CD4-positive, CD25-positive, alpha-beta regulatory T cell (primary cell): ENCODE results near the gene SEPHS1. TPM values are rescaled to one million over a fixed set of nuclear protein-coding genes. Genes with fewer than 3 reads are reported as not detected.
A peak's percentile ranks its signal among the peaks of the same experiment; 100 is the strongest.
"Not testable (repeated sequence)": the region's sequence is repeated elsewhere in the genome, so short reads cannot be mapped to it uniquely, and the experiment has no call there.

Experiments used
- ATAC-seq, 2 donors: fragments of 150-1000 bp; cut with Tn5 transposase; one replicate each; pipeline ENCODE4 v1.10.0; 2021; ENCODE audit warnings: low read depth in 2 of 2, moderate number of reproducible peaks in 2 of 2, moderate library complexity in 1 of 2
- DNase-seq, 3 donors: peaks; one replicate each; pipeline versions ENCODE4 v3.0.0 to v3.0.0-alpha.2; 2012 to 2022; ENCODE audit warnings: mixed read lengths in 1 of 3
- H3K27ac ChIP-seq: one replicate; pipeline ENCODE4 v1.7.0; 2013; ENCODE audit warnings: mild to moderate bottlenecking, low read length; ENCODE audit not compliant: insufficient read depth, poor library complexity, severe bottlenecking
- H3K27me3 ChIP-seq: one replicate; pipeline ENCODE4 v1.7.0; 2013; ENCODE audit warnings: low read length; ENCODE audit not compliant: control insufficient read depth, insufficient read depth
- H3K36me3 ChIP-seq: one replicate; pipeline ENCODE4 v1.7.0; 2013; ENCODE audit warnings: mild to moderate bottlenecking, low read length, moderate library complexity; ENCODE audit not compliant: control insufficient read depth, insufficient read depth
- H3K4me1 ChIP-seq: 2 replicates; pipeline ENCODE4 v1.7.0; 2013; ENCODE audit warnings: mild to moderate bottlenecking, low read length; ENCODE audit not compliant: insufficient read depth, control insufficient read depth, poor library complexity, severe bottlenecking
- H3K4me3 ChIP-seq: one replicate; pipeline ENCODE4 v1.7.0; 2013; ENCODE audit warnings: low read depth, mild to moderate bottlenecking, low read length, moderate library complexity
- H3K9me3 ChIP-seq, 2 experiments: 1 replicate in 1 of 2; 2 replicates in 1 of 2; pipeline ENCODE4 v1.7.0; 2013; ENCODE audit warnings: low read length in 2 of 2, mild to moderate bottlenecking in 1 of 2, moderate library complexity in 1 of 2; ENCODE audit not compliant: control insufficient read depth in 2 of 2
- H3K27ac Mint-ChIP-seq, 3 donors: one replicate each; pipeline ENCODE4 v1.8.0; 2020 to 2022; ENCODE audit warnings: mild to moderate bottlenecking in 3 of 3, mixed read lengths in 3 of 3, moderate library complexity in 2 of 3
- H3K27me3 Mint-ChIP-seq: one replicate; pipeline ENCODE4 v1.8.0; 2022; ENCODE audit warnings: mild to moderate bottlenecking, mixed read lengths
- H3K36me3 Mint-ChIP-seq: one replicate; pipeline ENCODE4 v1.8.0; 2020; ENCODE audit warnings: mixed read lengths
- H3K4me1 Mint-ChIP-seq, 4 donors: one replicate each; pipeline ENCODE4 v1.8.0; 2020 to 2022; ENCODE audit warnings: mixed read lengths in 4 of 4, mild to moderate bottlenecking in 1 of 4
- H3K4me3 Mint-ChIP-seq, 4 donors: one replicate each; pipeline ENCODE4 v1.8.0; 2020 to 2022; ENCODE audit warnings: mild to moderate bottlenecking in 4 of 4, mixed read lengths in 4 of 4, moderate library complexity in 3 of 4
- H3K9me3 Mint-ChIP-seq, 7 donors: one replicate each; pipeline ENCODE4 v1.8.0; 2020 to 2022; ENCODE audit warnings: mixed read lengths in 7 of 7, mild to moderate bottlenecking in 3 of 7, moderate library complexity in 2 of 7
- polyA plus RNA-seq, 4 donors: library from polyadenylated mRNA; unstranded; fragments of 300-500 nt; fragmentation: Illumina TruSeq; gene quantifications; one replicate each; pipeline ENCODE4 v1.2.3, GENCODE V29; 2021
- total RNA-seq: library from RNA; stranded (reverse); gene quantifications from one replicate; pipeline ENCODE4 v1.2.3, GENCODE V29; 2022

The SEPHS1 gene
- total and polyA plus RNA-seq, 5 donors from 2014 or later: 14.6 to 26.6 (median 19.2) TPM

DNA sequence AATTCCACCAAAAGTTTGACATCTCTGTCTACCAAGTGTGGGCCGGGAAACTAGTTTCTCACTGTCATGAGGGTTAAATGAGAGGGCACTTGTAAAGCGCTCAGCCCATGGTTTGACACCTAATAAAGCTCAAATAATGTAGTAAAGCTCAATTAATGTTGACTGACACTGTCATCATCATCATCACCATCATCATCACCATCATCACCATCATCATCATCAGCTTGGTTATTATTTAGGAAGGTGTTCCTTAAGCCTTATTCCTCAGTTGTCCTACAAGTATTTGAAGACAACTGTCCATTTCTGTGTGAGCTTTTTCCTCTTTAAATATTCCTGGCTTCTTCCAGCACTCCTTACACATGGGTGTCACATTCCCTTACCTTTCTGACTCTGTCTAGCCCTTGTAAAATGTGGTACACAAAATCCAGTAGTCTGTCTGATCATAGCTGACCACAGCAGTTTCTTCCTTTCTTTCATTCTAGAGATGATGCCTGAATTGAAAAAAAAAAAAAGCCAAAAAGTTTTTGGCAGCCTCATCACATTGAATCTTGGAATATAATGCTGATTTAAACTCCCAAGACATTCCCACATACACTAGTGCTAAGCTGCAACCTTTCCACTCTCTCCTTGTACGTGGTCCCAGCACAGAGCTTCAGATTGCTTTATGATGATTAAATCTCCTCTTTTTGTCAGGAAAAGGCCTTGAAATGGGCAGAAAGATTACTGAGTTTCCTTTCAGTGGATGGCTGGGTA lies 40.6 kb upstream of the SEPHS1 start:
- ATAC-seq (no peak), DNase-seq (no peak)
- H3K36me3 ChIP-seq: no peaks in the 10 kb centered on the region
- peaks cover 5% of the 10 kb centered on the region for H3K27me3 ChIP-seq
- no peaks in the 10 kb centered on the region for H3K4me1 Mint-ChIP-seq
- H3K9me3 ChIP-seq: no peaks in the 10 kb centered on the region
- no peaks in the 10 kb centered on the region for H3K36me3 Mint-ChIP-seq
- no peak overlapping the region for H3K4me3 Mint-ChIP-seq
- no peak overlapping the region for H3K27ac ChIP-seq
- H3K9me3 Mint-ChIP-seq: peaks cover 0 to 1% (median 0%) of the 10 kb centered on the region in 7 donors
- H3K4me3 ChIP-seq: no peak overlapping the region
- H3K27me3 Mint-ChIP-seq: peaks cover 33% of the 10 kb centered on the region
- H3K4me1 ChIP-seq: no peaks in the 10 kb centered on the region
- no peak overlapping the region for H3K27ac Mint-ChIP-seq

DNA sequence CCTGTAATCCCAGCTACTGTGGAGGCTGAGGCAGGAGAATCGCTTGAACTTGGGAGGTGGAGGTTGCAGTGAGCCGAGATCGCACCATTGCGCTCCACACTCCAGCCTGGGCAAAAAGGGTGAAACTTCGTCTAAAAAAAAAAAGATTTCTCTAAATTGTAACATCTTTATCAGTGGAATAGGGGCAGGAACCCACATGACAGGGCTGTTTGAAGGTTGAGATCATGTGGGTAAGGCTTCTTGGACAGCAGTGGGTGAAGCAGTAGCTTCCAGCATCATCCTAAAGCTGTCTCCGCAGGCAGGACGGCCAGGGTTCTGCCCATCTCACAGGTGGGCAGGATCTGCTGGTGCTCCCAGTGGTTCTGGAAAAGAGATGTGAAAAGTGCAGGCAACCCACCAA lies 37.9 kb upstream of the SEPHS1 start:
- Histone ChIP-seq H3K9me3 (no peaks in the 10 kb centered on the region), H3K27ac (no peak overlapping the region), H3K36me3 (no peaks in the 10 kb centered on the region), H3K4me1 (peaks cover 9% of the 10 kb centered on the region), H3K27me3 (peaks cover 8% of the 10 kb centered on the region), H3K4me3 (no peak overlapping the region)
- peaks cover 52% of the 10 kb centered on the region for H3K27me3 Mint-ChIP-seq
- no peak overlapping the region for H3K4me3 Mint-ChIP-seq
- peaks cover 0 to 12% (median 6%) of the 10 kb centered on the region in 4 donors for H3K4me1 Mint-ChIP-seq
- DNase-seq (no peak), ATAC-seq (no peak)
- no peaks in the 10 kb centered on the region for H3K36me3 Mint-ChIP-seq
- H3K9me3 Mint-ChIP-seq: peaks cover 0 to 1% (median 0%) of the 10 kb centered on the region in 7 donors
- no peak overlapping the region for H3K27ac Mint-ChIP-seq

DNA sequence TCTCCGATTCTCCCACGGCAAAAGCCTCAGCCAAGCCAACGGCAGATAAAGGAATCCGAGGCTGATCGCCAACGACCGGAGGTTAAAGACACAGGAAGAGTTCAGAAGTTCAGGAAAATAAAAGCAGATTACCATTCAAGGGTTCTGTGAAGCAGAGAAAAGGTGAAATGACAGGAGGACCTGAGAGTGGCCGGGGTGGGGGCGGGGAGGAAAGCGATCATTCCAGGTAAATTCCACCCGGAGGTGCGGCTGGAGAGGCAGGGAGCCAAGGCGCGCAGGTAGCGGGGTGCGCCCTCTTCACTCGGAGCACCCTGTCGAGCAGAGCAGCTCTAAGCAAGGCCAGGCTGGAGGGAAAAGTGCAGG lies 35.3 kb upstream of the SEPHS1 start:
- no peak for ATAC-seq

DNA sequence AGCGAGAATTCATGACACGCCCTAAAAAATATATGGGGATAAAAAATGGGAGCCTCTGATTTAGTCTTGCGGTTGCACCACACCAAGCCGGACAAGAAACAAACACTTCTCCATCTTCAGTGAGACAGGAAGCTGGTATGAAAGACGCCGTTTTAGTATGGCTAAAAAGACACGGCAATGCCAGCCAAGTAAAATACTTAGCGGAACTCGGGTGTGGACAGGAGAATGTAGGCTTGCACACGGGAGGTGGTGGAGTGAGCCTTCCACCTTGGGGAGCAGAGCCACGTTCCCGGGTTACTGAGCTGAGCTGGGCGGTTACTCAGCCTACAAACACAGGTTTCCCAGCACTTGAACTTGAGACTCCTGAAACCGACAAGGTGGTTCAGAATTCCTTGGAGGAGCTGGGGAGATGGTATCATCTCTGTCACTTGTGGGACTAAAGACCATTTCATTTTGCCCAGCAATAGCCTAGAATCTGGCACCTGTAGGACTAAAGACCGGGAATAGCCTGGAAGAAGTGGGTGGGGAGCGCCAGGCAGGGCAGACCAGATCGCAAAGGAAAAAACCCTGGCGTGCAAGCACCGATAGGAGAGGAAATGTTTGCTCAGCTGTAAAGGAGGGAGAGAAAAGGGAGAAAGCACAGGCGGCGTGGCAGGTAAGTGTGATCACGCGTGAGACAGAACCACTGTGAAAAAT lies 34.8 kb upstream of the SEPHS1 start:
- peaks cover 58% of the 10 kb centered on the region for H3K27me3 Mint-ChIP-seq
- peak in 1 of 3 donors; percentile 6 for DNase-seq
- H3K36me3 ChIP-seq: no peaks in the 10 kb centered on the region
- H3K27ac ChIP-seq: no peak overlapping the region
- no peak for ATAC-seq
- H3K4me1 ChIP-seq: peaks cover 9% of the 10 kb centered on the region
- peaks cover 0 to 2% of the 10 kb centered on the region in 2 experiments for H3K9me3 ChIP-seq
- H3K9me3 Mint-ChIP-seq: peaks cover 0 to 1% (median 0%) of the 10 kb centered on the region in 7 donors
- no peaks in the 10 kb centered on the region for H3K36me3 Mint-ChIP-seq
- H3K27me3 ChIP-seq: peaks cover 12% of the 10 kb centered on the region
- H3K4me3 ChIP-seq: no peak overlapping the region
- peak overlapping the region in 1 of 3 donors; percentile 48 for H3K27ac Mint-ChIP-seq
- peak overlapping the region in 3 of 4 donors; percentile 24 to 62 (median 49) for H3K4me3 Mint-ChIP-seq
- H3K4me1 Mint-ChIP-seq: peaks cover 0 to 12% (median 6%) of the 10 kb centered on the region in 4 donors

More for the DNA sequence above, 35.3 kb upstream of the SEPHS1 start:
- peaks cover 58% of the 10 kb centered on the region for H3K27me3 Mint-ChIP-seq
- Histone ChIP-seq H3K9me3 (peaks cover 0 to 2% of the 10 kb centered on the region in 2 experiments), H3K27ac (no peak overlapping the region), H3K36me3 (no peaks in the 10 kb centered on the region), H3K4me3 (no peak overlapping the region), H3K27me3 (peaks cover 12% of the 10 kb centered on the region), H3K4me1 (peaks cover 9% of the 10 kb centered on the region)
- peak overlapping the region in 3 of 4 donors; percentile 24 to 62 (median 49) for H3K4me3 Mint-ChIP-seq
- no peaks in the 10 kb centered on the region for H3K36me3 Mint-ChIP-seq
- H3K27ac Mint-ChIP-seq: no peak overlapping the region
- peaks cover 0 to 1% (median 0%) of the 10 kb centered on the region in 7 donors for H3K9me3 Mint-ChIP-seq
- no peak for DNase-seq
- peaks cover 0 to 12% (median 6%) of the 10 kb centered on the region in 4 donors for H3K4me1 Mint-ChIP-seq

DNA sequence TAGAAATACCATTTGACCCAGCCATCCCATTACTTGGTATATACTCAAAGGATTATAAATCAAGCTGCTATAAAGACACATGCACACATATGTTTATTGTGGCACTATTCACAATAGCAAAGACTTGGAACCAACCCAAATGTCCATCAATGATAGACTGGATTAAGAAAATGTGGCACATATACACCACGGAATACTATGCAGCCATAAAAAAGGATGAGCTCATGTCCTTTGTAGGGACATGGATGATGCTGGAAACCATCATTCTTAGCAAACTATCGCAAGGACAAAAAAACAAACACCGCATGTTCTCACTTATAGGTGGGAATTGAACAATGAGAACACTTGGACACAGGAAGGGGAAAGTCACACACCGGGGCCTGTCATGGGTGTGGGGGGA lies 31.0 kb upstream of the SEPHS1 start:
- H3K4me3 ChIP-seq, H3K36me3 ChIP-seq, H3K27me3 ChIP-seq, H3K36me3 Mint-ChIP-seq, H3K9me3 Mint-ChIP-seq, H3K27ac Mint-ChIP-seq, DNase-seq, H3K4me3 Mint-ChIP-seq, H3K9me3 ChIP-seq, H3K4me1 ChIP-seq, ATAC-seq, H3K27ac ChIP-seq: not testable (repeated sequence)
- Mint-ChIP-seq H3K4me1 (peaks cover 0 to 12% (median 6%) of the 10 kb centered on the region in 4 donors), H3K27me3 (peaks cover 46% of the 10 kb centered on the region)

DNA sequence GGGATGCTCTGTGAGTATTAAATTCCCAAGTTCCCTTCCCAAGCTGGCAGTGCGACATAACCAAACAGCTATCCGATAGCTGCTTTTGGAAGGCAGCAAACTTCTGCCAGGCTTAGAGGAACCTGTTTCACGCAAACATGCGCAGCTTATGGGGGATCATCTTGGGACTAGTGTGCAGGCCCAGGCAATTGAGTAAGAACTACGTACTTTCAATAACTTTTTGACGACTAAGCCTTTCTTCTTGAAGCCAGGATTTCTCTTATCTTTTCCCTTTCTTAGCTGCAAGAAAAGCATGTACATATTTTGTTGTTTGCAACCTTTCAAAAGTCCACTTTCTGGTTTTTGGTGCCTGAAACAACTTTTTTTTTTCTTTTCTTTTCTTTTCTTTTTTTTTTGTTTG lies 28.7 kb upstream of the SEPHS1 start:
- Histone ChIP-seq H3K36me3 (no peaks in the 10 kb centered on the region), H3K27me3 (peaks cover 4% of the 10 kb centered on the region), H3K4me1 (peaks cover 3% of the 10 kb centered on the region), H3K4me3 (no peak overlapping the region), H3K9me3 (peaks cover 0 to 2% of the 10 kb centered on the region in 2 experiments), H3K27ac (no peak overlapping the region)
- Mint-ChIP-seq H3K4me3 (no peak overlapping the region), H3K9me3 (peaks cover 0 to 1% (median 0%) of the 10 kb centered on the region in 7 donors), H3K27ac (no peak overlapping the region), H3K4me1 (peaks cover 0 to 3% (median 1%) of the 10 kb centered on the region in 4 donors), H3K27me3 (peaks cover 39% of the 10 kb centered on the region), H3K36me3 (no peaks in the 10 kb centered on the region)
- ATAC-seq (no peak), DNase-seq (no peak)

DNA sequence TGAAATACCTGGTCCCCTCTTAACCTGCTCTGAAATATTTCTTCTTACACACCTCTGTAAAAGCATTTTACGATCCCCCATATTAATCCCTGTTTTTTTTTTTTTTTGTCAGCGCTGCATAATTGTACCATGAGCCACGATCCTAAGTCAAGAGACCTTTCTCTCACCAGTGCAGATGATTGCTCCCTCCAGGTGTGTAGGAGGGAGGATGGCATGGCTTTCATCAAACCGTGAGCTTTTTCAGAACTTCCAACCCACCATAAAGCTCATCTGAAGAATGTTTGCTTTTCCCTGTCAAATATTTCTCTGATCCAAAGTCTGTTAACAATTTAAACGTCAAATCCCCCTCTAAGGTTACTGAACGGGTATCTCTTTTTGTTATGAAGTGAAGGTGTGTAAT lies 28.2 kb upstream of the SEPHS1 start:
- no peak for DNase-seq
- Mint-ChIP-seq H3K27me3 (peaks cover 37% of the 10 kb centered on the region), H3K4me3 (no peak overlapping the region), H3K27ac (no peak overlapping the region), H3K36me3 (no peaks in the 10 kb centered on the region), H3K4me1 (peaks cover 0 to 5% (median 2%) of the 10 kb centered on the region in 4 donors), H3K9me3 (peaks cover 0 to 1% (median 0%) of the 10 kb centered on the region in 7 donors)
- Histone ChIP-seq H3K27ac (no peak overlapping the region), H3K27me3 (peaks cover 4% of the 10 kb centered on the region), H3K4me1 (peaks cover 5% of the 10 kb centered on the region), H3K36me3 (no peaks in the 10 kb centered on the region), H3K4me3 (no peak overlapping the region), H3K9me3 (peaks cover 0 to 2% of the 10 kb centered on the region in 2 experiments)
- ATAC-seq: no peak
